ENCODE data around the gene CFTR. TPM values are rescaled to one million over a fixed set of nuclear protein-coding genes. Genes with fewer than 3 reads are reported as not detected.
A peak's percentile ranks its signal among the peaks of the same experiment; 100 is the strongest.

The CFTR gene
- total RNA-seq, 1 experiment from 2014 or later = 0.06 TPM

DNA sequence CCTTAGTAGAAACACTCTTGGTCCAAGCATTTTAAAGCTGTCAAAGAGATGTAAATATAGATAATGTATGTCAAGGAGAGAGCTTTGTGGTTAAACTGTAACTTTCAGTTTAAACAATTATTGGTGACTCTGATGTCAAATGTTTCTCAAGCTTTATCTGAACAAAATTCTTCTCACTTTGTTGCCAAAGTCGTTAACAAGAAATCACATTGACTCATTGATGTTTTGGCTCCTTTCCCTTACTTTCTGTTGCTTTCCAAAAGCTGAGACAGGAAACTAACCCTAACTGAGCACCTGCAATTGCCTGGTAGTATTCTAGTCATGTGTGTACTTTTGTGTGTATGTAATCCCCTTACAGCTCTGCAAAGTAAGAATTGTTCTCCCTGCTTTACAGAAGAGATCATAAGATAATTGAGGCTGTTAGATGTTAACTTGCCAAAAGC, 108.5 kb downstream of the CFTR start:
- DNase-seq (ENCODE audit: low read depth) = peak; percentile 68

DNA sequence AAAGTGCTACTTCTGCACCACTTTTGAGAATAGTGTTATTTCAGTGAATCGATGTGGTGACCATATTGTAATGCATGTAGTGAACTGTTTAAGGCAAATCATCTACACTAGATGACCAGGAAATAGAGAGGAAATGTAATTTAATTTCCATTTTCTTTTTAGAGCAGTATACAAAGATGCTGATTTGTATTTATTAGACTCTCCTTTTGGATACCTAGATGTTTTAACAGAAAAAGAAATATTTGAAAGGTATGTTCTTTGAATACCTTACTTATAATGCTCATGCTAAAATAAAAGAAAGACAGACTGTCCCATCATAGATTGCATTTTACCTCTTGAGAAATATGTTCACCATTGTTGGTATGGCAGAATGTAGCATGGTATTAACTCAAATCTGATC, 110.4 kb downstream of the CFTR start:
- DNase-seq (ENCODE audit: low read depth) = no peak

DNA sequence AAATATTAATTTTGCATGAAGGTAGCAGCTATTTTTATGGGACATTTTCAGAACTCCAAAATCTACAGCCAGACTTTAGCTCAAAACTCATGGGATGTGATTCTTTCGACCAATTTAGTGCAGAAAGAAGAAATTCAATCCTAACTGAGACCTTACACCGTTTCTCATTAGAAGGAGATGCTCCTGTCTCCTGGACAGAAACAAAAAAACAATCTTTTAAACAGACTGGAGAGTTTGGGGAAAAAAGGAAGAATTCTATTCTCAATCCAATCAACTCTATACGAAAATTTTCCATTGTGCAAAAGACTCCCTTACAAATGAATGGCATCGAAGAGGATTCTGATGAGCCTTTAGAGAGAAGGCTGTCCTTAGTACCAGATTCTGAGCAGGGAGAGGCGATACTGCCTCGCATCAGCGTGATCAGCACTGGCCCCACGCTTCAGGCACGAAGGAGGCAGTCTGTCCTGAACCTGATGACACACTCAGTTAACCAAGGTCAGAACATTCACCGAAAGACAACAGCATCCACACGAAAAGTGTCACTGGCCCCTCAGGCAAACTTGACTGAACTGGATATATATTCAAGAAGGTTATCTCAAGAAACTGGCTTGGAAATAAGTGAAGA, 112.3 kb downstream of the CFTR start:
- DNase-seq (ENCODE audit: low read depth) = no peak

DNA sequence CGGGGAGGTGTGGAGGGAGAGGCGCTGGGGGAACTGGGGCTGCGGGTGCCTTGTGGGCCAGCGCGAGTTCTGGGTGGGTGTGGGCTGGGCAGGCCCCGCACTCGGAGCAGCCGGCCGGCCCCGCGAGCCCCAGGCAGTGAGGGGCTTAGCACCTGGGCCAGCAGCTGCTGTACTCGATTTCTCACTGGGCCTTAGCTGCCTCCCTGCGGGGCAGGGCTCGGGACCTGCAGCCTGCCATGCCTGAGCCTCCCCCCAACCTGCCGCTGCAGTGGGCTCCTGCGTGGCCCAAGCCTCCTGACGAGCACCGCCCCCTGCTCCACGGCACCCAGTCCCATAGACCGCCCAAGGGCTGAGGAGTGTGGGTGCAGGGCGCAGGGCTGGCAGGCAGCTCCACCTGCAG, 116.3 kb downstream of the CFTR start:
- DNase-seq (ENCODE audit: low read depth) = no peak

- DNase-seq (ENCODE audit: low read depth) = no peak
Measured at GRCh38 chr7:117597755-117598154, 117.9 kb downstream of the CFTR start.

GRCh38 chr7:117600911-117601310, 121.1 kb downstream of the CFTR start:
- DNase-seq (ENCODE audit: low read depth) = no peak

- DNase-seq (ENCODE audit: low read depth) = no peak
Measured at GRCh38 chr7:117603627-117604026, 123.8 kb downstream of the CFTR start.

- DNase-seq (ENCODE audit: low read depth) = no peak
Measured at GRCh38 chr7:117605712-117606111, 125.9 kb downstream of the CFTR start.

DNA sequence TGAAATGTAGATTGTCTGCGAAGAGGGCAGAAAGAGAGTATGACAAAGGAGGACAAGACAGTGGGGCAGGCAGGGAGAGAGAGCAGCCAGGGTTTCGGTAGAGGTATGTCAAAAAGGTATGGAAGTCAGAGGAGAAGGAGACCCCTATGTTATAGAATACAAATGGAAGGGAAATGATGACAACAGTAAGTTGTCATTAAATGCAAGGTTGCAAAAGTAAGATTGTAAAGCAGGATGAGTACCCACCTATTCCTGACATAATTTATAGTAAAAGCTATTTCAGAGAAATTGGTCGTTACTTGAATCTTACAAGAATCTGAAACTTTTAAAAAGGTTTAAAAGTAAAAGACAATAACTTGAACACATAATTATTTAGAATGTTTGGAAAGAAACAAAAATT, 126.3 kb downstream of the CFTR start:
- DNase-seq (ENCODE audit: low read depth) = no peak

DNA sequence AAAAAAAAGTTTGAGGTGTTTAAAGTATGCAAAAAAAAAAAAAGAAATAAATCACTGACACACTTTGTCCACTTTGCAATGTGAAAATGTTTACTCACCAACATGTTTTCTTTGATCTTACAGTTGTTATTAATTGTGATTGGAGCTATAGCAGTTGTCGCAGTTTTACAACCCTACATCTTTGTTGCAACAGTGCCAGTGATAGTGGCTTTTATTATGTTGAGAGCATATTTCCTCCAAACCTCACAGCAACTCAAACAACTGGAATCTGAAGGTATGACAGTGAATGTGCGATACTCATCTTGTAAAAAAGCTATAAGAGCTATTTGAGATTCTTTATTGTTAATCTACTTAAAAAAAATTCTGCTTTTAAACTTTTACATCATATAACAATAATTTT, 130.6 kb downstream of the CFTR start:
- no peak for DNase-seq (ENCODE audit: low read depth)

- DNase-seq (ENCODE audit: low read depth) = no peak
Measured at GRCh38 chr7:117612637-117613036, 132.8 kb downstream of the CFTR start.

- no peak for DNase-seq (ENCODE audit: low read depth)
Measured at GRCh38 chr7:117616694-117617093, 136.9 kb downstream of the CFTR start.

DNA sequence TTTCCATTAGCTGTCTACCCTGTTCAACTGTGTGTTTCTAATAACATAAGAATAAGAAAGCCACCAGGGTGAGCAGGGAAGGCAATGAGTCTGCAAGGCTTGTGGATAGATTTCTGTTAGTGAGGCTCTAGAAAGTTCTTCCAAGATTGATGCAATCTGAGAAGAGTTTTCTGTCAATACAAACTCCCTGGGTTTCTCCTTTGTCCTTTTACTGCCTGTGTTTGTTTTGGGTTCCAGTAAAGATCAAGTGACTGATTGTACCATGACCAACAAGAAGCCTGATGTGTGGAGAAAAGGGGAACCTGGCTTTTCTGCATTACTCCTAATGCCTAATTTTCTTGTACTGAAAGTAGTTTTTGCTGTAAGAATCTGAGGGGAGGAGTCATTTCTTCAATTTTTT, 139.9 kb downstream of the CFTR start:
- DNase-seq (ENCODE audit: low read depth) = no peak

DNA sequence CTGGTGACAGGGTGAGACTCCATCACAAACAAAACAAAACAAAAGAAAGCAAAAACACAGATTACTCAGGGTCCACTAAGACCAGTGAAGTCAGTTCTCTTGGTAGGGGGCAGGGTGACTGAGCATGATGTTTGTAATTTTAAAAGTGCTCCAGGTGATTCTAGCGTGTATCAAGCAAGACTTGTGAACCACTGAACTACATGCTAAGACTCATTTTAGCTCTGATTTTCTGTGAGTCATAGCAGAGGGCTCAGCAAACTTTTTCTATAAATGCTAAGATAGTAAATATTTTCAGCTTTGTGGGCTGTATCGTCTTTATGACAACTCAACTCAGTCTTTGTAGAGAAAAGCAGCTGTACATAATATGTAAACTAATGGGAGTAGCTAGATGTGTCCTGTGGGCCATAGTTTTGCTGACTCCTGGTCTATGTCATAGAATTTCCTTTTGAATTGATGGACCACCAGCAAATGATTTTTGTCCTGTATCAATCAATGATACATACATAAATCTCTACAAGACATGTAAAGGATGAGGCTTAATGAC, 141.3 kb downstream of the CFTR start:
- DNase-seq (ENCODE audit: low read depth) = no peak

GRCh38 chr7:117623606-117624005, 143.8 kb downstream of the CFTR start:
- no peak for DNase-seq (ENCODE audit: low read depth)

DNA sequence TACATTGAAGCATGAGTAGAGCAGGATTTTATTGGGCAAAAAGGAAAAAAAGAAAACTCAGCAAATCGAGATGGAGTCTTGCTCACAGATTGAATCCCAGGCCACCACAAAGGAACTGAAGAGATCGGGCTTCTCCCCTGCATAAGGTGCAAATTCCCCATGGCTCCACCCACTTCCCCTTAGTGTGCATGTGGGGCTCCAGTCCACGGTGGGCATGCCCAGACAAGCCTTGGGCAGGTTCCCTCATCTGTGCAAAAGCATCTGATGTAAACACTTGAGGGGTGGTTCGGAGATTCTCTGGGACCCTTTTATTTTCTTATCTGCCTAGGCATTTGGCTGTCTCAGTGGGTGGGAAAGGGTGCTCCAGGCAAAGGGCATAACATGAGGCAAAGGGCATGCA, 150.7 kb downstream of the CFTR start:
- no peak for DNase-seq (ENCODE audit: low read depth)

DNA sequence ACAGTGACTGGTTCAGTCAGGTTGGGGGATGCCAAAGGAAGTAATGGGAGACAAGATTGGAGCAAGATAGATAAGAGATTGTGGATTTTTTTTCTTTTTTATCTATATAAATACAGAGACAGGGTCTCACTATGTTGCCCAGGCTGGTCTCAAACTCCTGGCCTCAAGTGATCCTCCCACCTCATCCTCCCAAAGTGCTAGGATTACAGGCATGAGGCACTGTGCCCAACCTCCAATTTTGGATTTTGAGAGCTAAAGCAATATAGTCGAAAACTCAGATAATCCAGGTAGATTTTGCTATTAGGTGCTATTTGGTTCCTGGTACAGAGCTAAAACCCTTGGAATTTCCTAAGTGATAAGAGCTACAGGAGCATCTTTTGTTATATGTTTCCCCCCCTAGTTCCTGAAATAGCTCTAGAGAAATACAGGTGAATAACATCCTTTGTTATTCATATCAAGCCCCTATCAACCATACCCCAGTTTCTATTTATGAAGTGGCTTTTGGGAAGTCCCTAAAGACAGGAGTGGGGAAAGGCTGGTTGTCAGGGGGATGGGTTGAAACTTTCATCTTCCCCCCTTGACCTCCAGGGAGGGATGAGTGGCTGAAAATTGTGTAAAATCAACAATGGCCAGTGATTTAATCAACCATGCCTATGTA, 151.2 kb downstream of the CFTR start:
- DNase-seq (ENCODE audit: low read depth) = no peak

DNA sequence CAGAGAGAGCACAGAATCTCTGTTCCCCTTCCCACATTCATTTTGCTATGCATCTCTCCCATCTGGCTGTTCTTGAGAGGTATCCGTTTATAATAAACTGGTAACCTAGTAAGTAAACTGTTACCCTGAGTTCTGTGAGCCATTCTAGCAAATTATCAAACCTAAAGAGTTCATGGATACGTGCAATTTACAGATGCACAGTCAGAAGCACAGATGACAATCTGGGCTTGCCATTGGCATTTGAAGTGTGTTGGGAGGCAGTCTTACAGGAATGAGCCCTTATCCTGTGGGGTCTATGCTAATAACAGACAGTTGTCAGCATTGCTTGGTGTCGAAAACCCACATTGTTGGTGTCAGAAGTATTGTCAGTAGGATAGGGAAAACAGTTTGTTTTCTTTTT, 151.8 kb downstream of the CFTR start:
- no peak for DNase-seq (ENCODE audit: low read depth)

DNA sequence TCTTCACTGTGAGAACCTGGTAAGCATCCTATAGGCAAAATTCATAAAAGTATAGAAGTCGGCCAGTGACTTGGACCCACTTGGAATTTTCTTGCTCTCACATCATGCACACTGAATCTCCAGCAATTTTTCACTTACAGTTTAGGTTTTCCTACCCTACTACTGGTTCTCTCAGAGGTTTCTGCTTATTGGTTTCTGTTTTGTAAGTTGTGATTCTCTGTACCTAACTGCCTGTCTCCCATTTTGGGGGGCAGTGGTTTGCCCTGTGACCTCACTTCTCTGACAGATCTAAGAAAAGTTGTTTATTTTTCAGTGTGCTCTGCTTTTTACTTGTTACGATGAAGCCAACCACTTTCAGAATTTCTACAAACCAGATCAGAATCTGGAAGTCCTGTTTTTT, 158.1 kb downstream of the CFTR start:
- no peak for DNase-seq (ENCODE audit: low read depth)

- DNase-seq (ENCODE audit: low read depth) = no peak
Measured at GRCh38 chr7:117639966-117640365, 160.1 kb downstream of the CFTR start.

- DNase-seq (ENCODE audit: low read depth) = no peak
Measured at GRCh38 chr7:117640465-117640864, 160.6 kb downstream of the CFTR start.

DNA sequence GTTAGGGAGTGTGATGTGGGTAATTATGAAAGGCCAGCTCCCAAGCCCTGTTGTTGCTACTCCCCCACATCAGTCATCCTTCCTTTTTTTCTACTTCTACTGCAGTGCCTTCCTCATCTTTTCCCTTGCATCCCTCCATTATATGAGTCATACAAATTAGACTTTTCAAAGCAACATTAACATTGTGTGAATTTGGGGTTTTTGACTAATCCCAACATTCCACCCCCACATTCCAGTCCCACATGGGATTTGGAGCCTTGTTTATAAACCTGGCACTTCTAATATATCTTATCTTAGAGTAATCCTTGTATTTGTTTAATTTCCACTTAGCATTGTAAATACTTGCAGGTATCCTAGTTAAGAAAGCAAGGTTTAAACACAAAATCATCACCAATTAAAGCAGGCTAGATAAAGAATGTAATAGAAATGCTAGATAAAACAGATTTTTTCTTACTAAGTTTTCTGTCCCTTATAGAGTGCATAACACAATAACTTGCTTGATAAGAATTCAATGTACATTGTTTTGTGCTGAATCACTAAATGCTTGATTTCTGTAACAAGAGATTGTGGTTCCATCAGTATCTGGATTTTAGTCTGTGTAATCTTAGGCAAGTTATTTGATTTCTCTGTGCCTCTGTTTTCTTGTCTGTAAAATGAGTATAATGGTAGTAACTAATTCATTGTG, 165.8 kb downstream of the CFTR start:
- peak; percentile 76 for DNase-seq (ENCODE audit: low read depth)

Measured in Daoy (cell line).